H9 (cell line): ENCODE data around the gene TTYH1. TPM values are rescaled to one million over a fixed set of nuclear protein-coding genes. Genes with fewer than 3 reads are reported as not detected.

Experiments used
- DNase-seq: peaks from one replicate; pipeline ENCODE4 v3.0.0-alpha.2; 2017
- H2AFZ ChIP-seq: one replicate; pipeline ENCODE4 v1.6.1; 2013; ENCODE audit warnings: mild to moderate bottlenecking, low read length, control low read depth, moderate library complexity
- H2AK5ac ChIP-seq: 2 replicates; pipeline ENCODE4 v1.6.1; 2013; ENCODE audit warnings: low read length, control low read depth, mixed read lengths; ENCODE audit not compliant: insufficient read length
- H2BK120ac ChIP-seq: one replicate; pipeline ENCODE4 v1.6.1; 2013; ENCODE audit warnings: low read depth, mild to moderate bottlenecking, low read length, control low read depth, inconsistent platforms; ENCODE audit not compliant: poor library complexity, severe bottlenecking
- H2BK12ac ChIP-seq: 2 replicates; pipeline ENCODE4 v1.6.1; 2013; ENCODE audit warnings: low read length, control low read depth, mixed read lengths, low read depth; ENCODE audit not compliant: insufficient read length
- H2BK15ac ChIP-seq: 2 replicates; pipeline ENCODE4 v1.6.1; 2013; ENCODE audit warnings: low read depth, low read length, control low read depth
- H2BK20ac ChIP-seq: one replicate; pipeline ENCODE4 v1.6.1; 2013; ENCODE audit warnings: low read depth, mild to moderate bottlenecking, low read length, control low read depth, inconsistent platforms; ENCODE audit not compliant: poor library complexity, severe bottlenecking
- H2BK5ac ChIP-seq: 2 replicates; pipeline ENCODE4 v1.6.1; 2013; ENCODE audit warnings: low read length, control low read depth, mixed read lengths; ENCODE audit not compliant: insufficient read length
- H3K14ac ChIP-seq: 2 replicates; pipeline ENCODE4 v1.6.1; 2013; ENCODE audit warnings: low read length, control low read depth; ENCODE audit not compliant: insufficient read depth
- H3K18ac ChIP-seq: 2 replicates; pipeline ENCODE4 v1.6.1; 2013; ENCODE audit warnings: low read depth, mild to moderate bottlenecking, mixed read lengths, low read length, control low read depth; ENCODE audit not compliant: insufficient read length
- H3K23ac ChIP-seq: 2 replicates; pipeline ENCODE4 v1.6.1; 2013; ENCODE audit warnings: low read length, control low read depth, mixed read lengths, low read depth; ENCODE audit not compliant: insufficient read length
- H3K23me2 ChIP-seq: 2 replicates; pipeline ENCODE4 v1.6.1; 2013; ENCODE audit warnings: low read depth, mild to moderate bottlenecking, mixed read lengths, low read length, control low read depth; ENCODE audit not compliant: insufficient read length, poor library complexity, severe bottlenecking
- H3K27ac ChIP-seq: 2 replicates; pipeline ENCODE4 v1.5.1; 2013; ENCODE audit warnings: low read length, control low read depth, mixed read lengths, low read depth; ENCODE audit not compliant: insufficient read length
- H3K27me3 ChIP-seq: 2 replicates; pipeline ENCODE4 v1.6.1; 2013; ENCODE audit warnings: low read length, control low read depth, inconsistent platforms; ENCODE audit not compliant: insufficient read depth
- H3K4ac ChIP-seq: 2 replicates; pipeline ENCODE4 v1.6.1; 2013; ENCODE audit warnings: low read depth, mild to moderate bottlenecking, control low read depth, inconsistent platforms, low read length, moderate library complexity
- H3K4me1 ChIP-seq: 2 replicates; pipeline ENCODE4 v1.6.1; 2013; ENCODE audit warnings: low read length, control low read depth, inconsistent platforms; ENCODE audit not compliant: insufficient read depth
- H3K4me2 ChIP-seq: 2 replicates; pipeline ENCODE4 v1.6.1; 2013; ENCODE audit warnings: low read length, control low read depth, mixed read lengths; ENCODE audit not compliant: insufficient read length, insufficient read depth
- H3K56ac ChIP-seq: 2 replicates; pipeline ENCODE4 v1.6.1; 2013; ENCODE audit warnings: low read depth, mild to moderate bottlenecking, mixed read lengths, low read length, control low read depth; ENCODE audit not compliant: insufficient read length
- H3K79me1 ChIP-seq: 2 replicates; pipeline ENCODE4 v1.6.1; 2013; ENCODE audit warnings: low read depth, mild to moderate bottlenecking, moderate library complexity, low read length, control low read depth, inconsistent platforms; ENCODE audit not compliant: insufficient read depth, poor library complexity, severe bottlenecking
- H3K79me2 ChIP-seq: 2 replicates; pipeline ENCODE4 v1.6.1; 2013; ENCODE audit warnings: low read length, control low read depth, inconsistent platforms; ENCODE audit not compliant: insufficient read depth
- H3K9ac ChIP-seq: 2 replicates; pipeline ENCODE4 v1.6.1; 2013; ENCODE audit warnings: low read length, control low read depth, mixed read lengths; ENCODE audit not compliant: insufficient read length; ENCODE audit errors: extremely low read depth
- H3K9me3 ChIP-seq: one replicate; pipeline ENCODE4 v1.6.1; 2013; ENCODE audit warnings: low read depth, low read length, inconsistent platforms; ENCODE audit not compliant: control insufficient read depth
- H3T11ph ChIP-seq: one replicate; pipeline ENCODE4 v1.6.1; 2013; ENCODE audit warnings: mild to moderate bottlenecking, low read length, control low read depth, inconsistent platforms
- H4K20me1 ChIP-seq: one replicate; pipeline ENCODE4 v1.6.1; 2013; ENCODE audit not compliant: control insufficient read depth, insufficient read length, insufficient read depth
- H4K5ac ChIP-seq: 2 replicates; pipeline ENCODE4 v1.6.1; 2013; ENCODE audit warnings: low read depth, mild to moderate bottlenecking, mixed read lengths, low read length, control low read depth; ENCODE audit not compliant: insufficient read length
- H4K8ac ChIP-seq: replicated peaks from 2 replicates; pipeline ENCODE4 v1.6.1; 2013; ENCODE audit warnings: low read length, control low read depth, mixed read lengths, low read depth; ENCODE audit not compliant: insufficient read length
- H4K91ac ChIP-seq: 2 replicates; pipeline ENCODE4 v1.6.1; 2013; ENCODE audit warnings: low read depth, mild to moderate bottlenecking, moderate library complexity, mixed read lengths, low read length, control low read depth; ENCODE audit not compliant: insufficient read length
- H3K27ac Mint-ChIP-seq, 3 experiments: 2 replicates in 2 of 3; 3 replicates in 1 of 3; pipeline ENCODE4 v1.8.0; 2020 to 2021; ENCODE audit warnings: mixed read lengths in 3 of 3, mild to moderate bottlenecking in 1 of 3, moderate library complexity in 1 of 3
- H3K27me3 Mint-ChIP-seq: 2 replicates; pipeline ENCODE4 v1.8.0; 2021; ENCODE audit warnings: low read depth, mild to moderate bottlenecking, moderate library complexity, mixed read lengths
- H3K36me3 Mint-ChIP-seq, 3 experiments: 2 replicates in 2 of 3; 3 replicates in 1 of 3; pipeline ENCODE4 v1.8.0; 2020 to 2021; ENCODE audit warnings: low read depth in 3 of 3, mixed read lengths in 3 of 3; ENCODE audit not compliant: insufficient read depth in 1 of 3
- H3K4me1 Mint-ChIP-seq, 2 experiments: 2 replicates each; pipeline ENCODE4 v1.8.0; 2020; ENCODE audit warnings: mixed read lengths in 2 of 2
- H3K4me3 Mint-ChIP-seq, 2 experiments: 2 replicates in 1 of 2; 3 replicates in 1 of 2; pipeline ENCODE4 v1.8.0; 2020 to 2021; ENCODE audit warnings: mild to moderate bottlenecking in 2 of 2, mixed read lengths in 2 of 2, moderate library complexity in 1 of 2
- H3K9me3 Mint-ChIP-seq, 2 experiments: 2 replicates in 1 of 2; 3 replicates in 1 of 2; pipeline ENCODE4 v1.8.0; 2020; ENCODE audit warnings: mild to moderate bottlenecking in 2 of 2, mixed read lengths in 2 of 2, moderate library complexity in 1 of 2
- WGBS: extraction: QIAGEN DNeasy Blood & Tissue Kit; methylation state at CpG from one replicate; pipeline ENCODE4 v1.1.7; 2013; ENCODE audit warnings: missing lambda C conversion rate, low lambda C conversion rate, mixed read lengths; ENCODE audit not compliant: insufficient read length; ENCODE audit errors: extremely low coverage; 5-methylcytosine and 5-hydroxymethylcytosine counted together
- total RNA-seq: library from RNA; stranded (reverse); gene quantifications from 2 replicates; pipeline ENCODE4 v1.2.1, GENCODE V29; 2021
- TF ChIP-seq, protein P1 (sequence below): fragments of 200-600 bp; sonication (generic); conservative IDR thresholded peaks from 3 replicates; pipeline ENCODE4 v1.8.0; 2021; ENCODE audit warnings: antibody characterized with exemption, mild to moderate bottlenecking

The TTYH1 gene
- total RNA-seq, 1 experiment from 2014 or later, result 47.1 TPM

DNA sequence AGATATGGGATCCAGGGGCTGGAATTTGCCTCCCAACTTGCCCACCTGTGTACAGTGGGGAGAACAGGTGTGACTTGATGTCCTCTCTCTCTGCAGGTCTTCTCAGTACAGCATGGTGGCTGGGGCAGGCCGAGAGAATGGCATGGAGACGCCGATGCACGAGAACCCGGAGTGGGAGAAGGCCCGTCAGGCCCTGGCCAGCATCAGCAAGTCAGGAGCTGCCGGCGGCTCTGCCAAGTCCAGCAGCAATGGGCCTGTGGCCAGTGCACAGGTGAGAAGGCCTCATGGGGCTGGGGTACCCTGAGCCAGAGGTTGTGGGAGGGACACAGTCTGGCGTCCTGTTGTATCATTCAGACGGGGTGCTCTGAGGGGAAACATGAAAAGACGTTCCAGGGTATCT is 36.7 kb downstream of the TTYH1 start:
- no peak overlapping the region for H2BK15ac ChIP-seq
- no peak overlapping the region for H3K18ac ChIP-seq
- H4K5ac ChIP-seq, result no peak overlapping the region
- H3K79me2 ChIP-seq, result peaks cover 19% of the 10 kb centered on the region
- peaks cover 10% of the 10 kb centered on the region for H3K79me1 ChIP-seq
- no peak overlapping the region for H3K4ac ChIP-seq
- H2AFZ ChIP-seq, result no peak overlapping the region
- H3K4me1 ChIP-seq, result peaks cover 2% of the 10 kb centered on the region; the same call in 1 of the 2 replicates
- no peak overlapping the region for H2BK20ac ChIP-seq
- H3K4me2 ChIP-seq, result no peak overlapping the region
- no CpG with 5 or more reads among the region's 11 CpGs for WGBS
- no peak overlapping the region for H3K27ac ChIP-seq
- no peaks in the 10 kb centered on the region for H4K20me1 ChIP-seq
- no peak overlapping the region for H3K56ac ChIP-seq
- H3K23me2 ChIP-seq, result peaks cover 9% of the 10 kb centered on the region
- H3K4me1 Mint-ChIP-seq, result peaks cover 16 to 28% of the 10 kb centered on the region in 2 experiments
- H2BK120ac ChIP-seq, result no peak overlapping the region
- H3K27me3 ChIP-seq, result no peaks in the 10 kb centered on the region
- H3K36me3 Mint-ChIP-seq, result peaks cover 44 to 64% (median 60%) of the 10 kb centered on the region in 3 experiments
- no peak overlapping the region for H2BK5ac ChIP-seq
- H3T11ph ChIP-seq, result no peak overlapping the region
- no peak overlapping the region for H2BK12ac ChIP-seq
- TF ChIP-seq, protein P1, sequence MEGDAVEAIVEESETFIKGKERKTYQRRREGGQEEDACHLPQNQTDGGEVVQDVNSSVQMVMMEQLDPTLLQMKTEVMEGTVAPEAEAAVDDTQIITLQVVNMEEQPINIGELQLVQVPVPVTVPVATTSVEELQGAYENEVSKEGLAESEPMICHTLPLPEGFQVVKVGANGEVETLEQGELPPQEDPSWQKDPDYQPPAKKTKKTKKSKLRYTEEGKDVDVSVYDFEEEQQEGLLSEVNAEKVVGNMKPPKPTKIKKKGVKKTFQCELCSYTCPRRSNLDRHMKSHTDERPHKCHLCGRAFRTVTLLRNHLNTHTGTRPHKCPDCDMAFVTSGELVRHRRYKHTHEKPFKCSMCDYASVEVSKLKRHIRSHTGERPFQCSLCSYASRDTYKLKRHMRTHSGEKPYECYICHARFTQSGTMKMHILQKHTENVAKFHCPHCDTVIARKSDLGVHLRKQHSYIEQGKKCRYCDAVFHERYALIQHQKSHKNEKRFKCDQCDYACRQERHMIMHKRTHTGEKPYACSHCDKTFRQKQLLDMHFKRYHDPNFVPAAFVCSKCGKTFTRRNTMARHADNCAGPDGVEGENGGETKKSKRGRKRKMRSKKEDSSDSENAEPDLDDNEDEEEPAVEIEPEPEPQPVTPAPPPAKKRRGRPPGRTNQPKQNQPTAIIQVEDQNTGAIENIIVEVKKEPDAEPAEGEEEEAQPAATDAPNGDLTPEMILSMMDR, result no peak
- H3K27me3 Mint-ChIP-seq, result no peaks in the 10 kb centered on the region
- no peaks in the 10 kb centered on the region for H3K9me3 ChIP-seq
- H3K9me3 Mint-ChIP-seq, result peaks cover 4 to 10% of the 10 kb centered on the region in 2 experiments; a peak in 2 of 5 replicates
- DNase-seq, result no peak
- no peak overlapping the region for H3K4me3 Mint-ChIP-seq
- no peak overlapping the region for H3K14ac ChIP-seq
- H3K27ac Mint-ChIP-seq, result no peak overlapping the region; a peak in 1 of 7 replicates
- no peak overlapping the region for H4K91ac ChIP-seq
- no peak overlapping the region for H4K8ac ChIP-seq
- no peak overlapping the region for H3K9ac ChIP-seq
- no peak overlapping the region for H2AK5ac ChIP-seq
- no peak overlapping the region for H3K23ac ChIP-seq
